Fibroblast of lung (primary cell): ENCODE data around the gene COL26A1. TPM values are rescaled to one million over a fixed set of nuclear protein-coding genes. Genes with fewer than 3 reads are reported as not detected.

Source experiments
- DNase-seq, 2 donors: peaks; one replicate each; pipeline versions ENCODE4 v3.0.0 to v3.0.0-alpha.2; 2010; ENCODE audit warnings: low read depth in 2 of 2
- H2AFZ ChIP-seq: 2 replicates; pipeline ENCODE4 v1.5.1; 2012; ENCODE audit warnings: low read length, control low read depth, inconsistent platforms
- H3K27ac ChIP-seq: 2 replicates; pipeline ENCODE4 v1.5.1; 2011; ENCODE audit warnings: low read length, control low read depth; ENCODE audit not compliant: insufficient read depth
- H3K27me3 ChIP-seq: 2 replicates; pipeline ENCODE4 v1.5.1; 2011; ENCODE audit warnings: mild to moderate bottlenecking, low read length; ENCODE audit not compliant: control insufficient read depth, insufficient read depth
- H3K36me3 ChIP-seq: 2 replicates; pipeline ENCODE4 v1.5.1; 2011; ENCODE audit warnings: low read length; ENCODE audit not compliant: control insufficient read depth, insufficient read depth
- H3K4me1 ChIP-seq: 2 replicates; pipeline ENCODE4 v1.5.1; 2011; ENCODE audit warnings: low read length; ENCODE audit not compliant: control insufficient read depth, insufficient read depth; ENCODE audit errors: extremely low read depth
- H3K4me2 ChIP-seq: 2 replicates; pipeline ENCODE4 v1.5.1; 2011; ENCODE audit warnings: low read length, control low read depth; ENCODE audit not compliant: insufficient read depth; ENCODE audit errors: extremely low read depth
- H3K4me3 ChIP-seq, 4 experiments: fragments of 200-600 bp in 1 of 4; sonication (generic) in 1 of 4; replicated peaks in 1 of 4; 2 replicates each; pipeline ENCODE4 v1.5.1; 2011 to 2016; ENCODE audit warnings: low read length in 4 of 4, low read depth in 3 of 4, mild to moderate bottlenecking in 3 of 4, control low read depth in 2 of 4, inconsistent platforms in 1 of 4, mixed read lengths in 1 of 4; ENCODE audit not compliant: insufficient read depth in 1 of 4; ENCODE audit errors: control extremely low read depth in 1 of 4
- H3K79me2 ChIP-seq: 2 replicates; pipeline ENCODE4 v1.5.1; 2012; ENCODE audit warnings: mild to moderate bottlenecking, low read length, inconsistent platforms; ENCODE audit not compliant: control insufficient read depth, insufficient read depth
- H3K9ac ChIP-seq: 2 replicates; pipeline ENCODE4 v1.5.1; 2011; ENCODE audit warnings: mild to moderate bottlenecking, low read length, control low read depth; ENCODE audit not compliant: insufficient read depth
- H3K9me3 ChIP-seq: 2 replicates; pipeline ENCODE4 v1.5.1; 2012; ENCODE audit warnings: low read depth, low read length; ENCODE audit not compliant: control insufficient read depth, insufficient read depth
- H4K20me1 ChIP-seq: 2 replicates; pipeline ENCODE4 v1.5.1; 2011; ENCODE audit warnings: low read length; ENCODE audit not compliant: control insufficient read depth, insufficient read depth; ENCODE audit errors: extremely low read depth
- CTCF ChIP-seq, 2 donors: IDR thresholded peaks in 1 of 2; conservative IDR thresholded peaks in 1 of 2; 1 replicate in 1 of 2; 2 replicates in 1 of 2; pipeline ENCODE4 v1.5.1; 2011 to 2012; ENCODE audit warnings: low read length in 2 of 2, control low read depth in 1 of 2, inconsistent platforms in 1 of 2, low read depth in 1 of 2, mild to moderate bottlenecking in 1 of 2
- EZH2 ChIP-seq: IDR thresholded peaks from 2 replicates; pipeline ENCODE4 v1.5.1; 2012; ENCODE audit warnings: low read length, control low read depth, mild to moderate bottlenecking; ENCODE audit errors: missing control alignments
- polyA plus RNA-seq, 2 donors: library from polyadenylated mRNA; depleted of rRNA in 1 of 2; stranded (reverse) in 1 of 2; unstranded in 1 of 2; fragments of >200 nt; gene quantifications; 2 replicates each; pipeline ENCODE4 v1.2.1, GENCODE V29; 2011 to 2012; ENCODE audit warnings: missing spikeins in 1 of 2
- total RNA-seq: library from RNA; depleted of rRNA; stranded (reverse); fragments of >200 nt; gene quantifications from 2 replicates; pipeline ENCODE4 v1.2.1, GENCODE V29; 2014

COL26A1 gene
- total and polyA plus RNA-seq, 2 donors (not counting 1 experiment from before 2014, with no cell fraction given) = 0.06 TPM; not detected in 1

DNA sequence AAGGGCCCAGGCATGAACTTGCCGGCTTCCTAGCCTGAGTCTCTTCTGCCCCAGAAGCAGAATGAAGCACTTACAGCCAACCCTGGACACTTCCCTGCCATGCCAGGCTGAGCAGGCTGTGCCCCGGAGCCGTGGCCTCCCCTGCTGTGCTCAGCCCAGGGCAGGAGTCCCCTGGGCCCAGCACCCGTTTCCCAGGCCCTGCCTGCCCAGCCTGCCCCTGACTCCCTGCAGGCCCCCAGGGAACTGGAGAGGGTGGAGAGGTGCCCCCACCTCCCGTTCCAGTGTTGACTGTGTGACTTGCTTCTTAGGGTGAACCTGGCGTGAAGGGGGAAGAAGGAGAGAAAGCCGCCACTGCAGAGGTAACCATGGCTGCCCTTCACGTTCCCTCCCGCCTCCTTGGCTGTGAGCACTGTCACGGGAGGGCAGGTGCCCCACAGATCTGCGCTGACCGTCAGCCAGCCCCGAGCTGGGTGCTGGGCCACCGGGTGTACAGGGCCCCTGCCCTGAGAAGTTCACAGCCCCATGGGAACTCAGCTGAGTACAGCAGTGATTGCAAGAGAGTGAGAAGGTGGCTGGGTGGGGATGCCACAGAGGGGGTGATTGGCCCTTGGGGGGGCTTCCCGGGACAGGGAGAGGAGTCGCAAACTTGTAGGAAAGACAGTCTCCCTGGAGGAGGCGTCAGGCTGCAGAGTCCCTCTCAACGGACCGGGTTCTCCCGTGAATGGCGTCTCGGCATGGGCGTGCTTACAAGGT is 190.5 kb downstream of the COL26A1 start:
- H2AFZ ChIP-seq = no peak overlapping the region
- no peaks in the 10 kb centered on the region for H3K4me1 ChIP-seq
- DNase-seq = no peak
- no peak overlapping the region for H3K4me2 ChIP-seq
- H3K9ac ChIP-seq = no peak overlapping the region
- no peaks in the 10 kb centered on the region for H3K79me2 ChIP-seq
- H3K9me3 ChIP-seq = no peaks in the 10 kb centered on the region
- TF ChIP-seq EZH2 (no peak), CTCF (conservative IDR thresholded peaks at IDR 0.05 in 1 of 2, IDR thresholded peaks at IDR 0.05 in 1 of 2; ENCODE audit: low read depth in 1 of 2, low read length in 2 of 2) (no peak)
- no peaks in the 10 kb centered on the region for H3K27me3 ChIP-seq
- H3K36me3 ChIP-seq = no peaks in the 10 kb centered on the region
- no peak overlapping the region for H3K4me3 ChIP-seq
- no peak overlapping the region for H3K27ac ChIP-seq
- no peaks in the 10 kb centered on the region for H4K20me1 ChIP-seq

GRCh38 chr7:101553771-101554445 is 191.2 kb downstream of the COL26A1 start:
- Histone ChIP-seq H3K4me1 (no peaks in the 10 kb centered on the region), H3K4me2 (no peak overlapping the region), H3K36me3 (no peaks in the 10 kb centered on the region), H2AFZ (no peak overlapping the region), H3K4me3 (no peak overlapping the region), H3K9me3 (no peaks in the 10 kb centered on the region), H3K79me2 (no peaks in the 10 kb centered on the region), H4K20me1 (no peaks in the 10 kb centered on the region), H3K9ac (no peak overlapping the region), H3K27me3 (no peaks in the 10 kb centered on the region), H3K27ac (no peak overlapping the region)
- no peak for DNase-seq
- no peak for TF ChIP-seq CTCF (conservative IDR thresholded peaks at IDR 0.05 in 1 of 2, IDR thresholded peaks at IDR 0.05 in 1 of 2; ENCODE audit: low read depth in 1 of 2, low read length in 2 of 2)
- no peak for TF ChIP-seq EZH2

DNA sequence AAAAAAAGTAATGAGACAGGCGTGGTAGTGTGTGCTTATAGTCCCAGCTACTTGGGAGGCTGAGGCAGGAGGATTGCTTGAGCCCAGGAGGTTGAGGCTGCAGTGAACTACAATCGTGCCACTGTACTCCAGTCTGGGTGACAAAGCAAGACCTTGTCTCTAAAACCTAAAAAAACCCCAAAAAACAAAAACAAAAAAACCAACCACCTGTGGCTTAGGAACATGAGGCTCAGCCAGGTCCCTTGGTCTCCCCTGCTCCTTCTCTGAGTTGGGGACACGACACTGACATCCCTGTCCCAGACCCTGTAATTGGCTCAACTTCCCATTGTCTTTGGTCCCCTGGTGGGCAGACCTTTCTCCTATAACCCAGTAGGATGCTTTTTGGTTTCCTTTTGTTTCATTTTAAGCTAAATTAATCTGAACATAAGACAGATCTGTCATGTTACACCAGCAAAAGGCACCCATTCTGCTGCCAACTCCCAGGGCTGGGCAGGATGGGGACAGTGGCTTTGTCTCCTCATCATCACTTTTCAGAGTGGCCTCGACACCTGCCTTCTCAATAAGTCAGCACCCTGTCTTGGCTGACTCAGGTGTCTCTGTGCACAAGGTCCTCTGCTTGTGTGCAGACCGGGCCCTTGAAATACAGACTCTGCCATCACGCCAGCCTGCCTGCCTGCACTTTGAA is 192.1 kb downstream of the COL26A1 start:
- Histone ChIP-seq H2AFZ (no peak overlapping the region), H3K27ac (no peak overlapping the region), H3K9ac (no peak overlapping the region), H3K4me2 (no peak overlapping the region), H3K79me2 (no peaks in the 10 kb centered on the region), H3K9me3 (no peaks in the 10 kb centered on the region), H3K4me3 (no peak overlapping the region), H3K36me3 (no peaks in the 10 kb centered on the region), H3K4me1 (no peaks in the 10 kb centered on the region), H3K27me3 (no peaks in the 10 kb centered on the region), H4K20me1 (no peaks in the 10 kb centered on the region)
- DNase-seq = no peak
- TF ChIP-seq CTCF (conservative IDR thresholded peaks at IDR 0.05 in 1 of 2, IDR thresholded peaks at IDR 0.05 in 1 of 2; ENCODE audit: low read depth in 1 of 2, low read length in 2 of 2) = no peak
